ENCODE data around the gene MVB12B. TPM values are rescaled to one million over a fixed set of nuclear protein-coding genes. Genes with fewer than 3 reads are reported as not detected.

MVB12B gene
- total and polyA plus RNA-seq, 2 of the 13 experiments (the other 11 are each of a cell fraction or from before 2014, with no cell fraction given) = 12.1 to 30.1 TPM

GRCh38 chr9:126489581-126490213 lies 163.1 kb downstream of the MVB12B start:
- POLR2A ChIA-PET = no interaction called here
- H3K9ac ChIP-seq (ENCODE audit: insufficient read depth, low read depth, low read length) = no peak overlapping the region
- FAIRE-seq = no peak

GRCh38 chr9:126490214-126490631 lies 163.6 kb downstream of the MVB12B start:
- ATAC-seq = no peak
- in situ Hi-C loops (cut with HindIII; ENCODE audit: extremely low pct_ligation_motif_present, low pct_unique_long_range_greater_than_20kb) (loop anchor here (5.0 kb wide), 1 partner anchor 188 kb away; no protein-coding TSS in a partner anchor), intact Hi-C loops (cut with micrococcal nuclease; ENCODE audit: unreplicated experiment) (no loop called here)
- Histone ChIP-seq H4K20me1 (ENCODE audit: insufficient read depth, low read length) (no peaks in the 10 kb centered on the region), H2AFZ (ENCODE audit: low read length) (no peak overlapping the region), H3K4me3 (replicated peaks in 1 of 3; ENCODE audit: insufficient read depth in 1 of 3, low read depth in 2 of 3, low read length in 3 of 3) (no peak overlapping the region), H3K9me3 (ENCODE audit: low read length) (no peaks in the 10 kb centered on the region), H3K27me3 (ENCODE audit: control insufficient read depth in 1 of 2, insufficient read depth in 2 of 2, low read length in 2 of 2) (no peaks in the 10 kb centered on the region), H3K4me2 (ENCODE audit: low read depth, low read length) (no peak overlapping the region), H3K27ac (ENCODE audit: extremely low read length, insufficient read depth, low read length) (no peak overlapping the region), H3K4me1 (ENCODE audit: insufficient read depth, low read length) (peaks cover 10% of the 10 kb centered on the region; the same call in 1 of the 2 replicates), H3K9ac (ENCODE audit: insufficient read depth, low read depth, low read length) (no peak overlapping the region), H3K79me2 (ENCODE audit: insufficient read depth, low read length) (no peaks in the 10 kb centered on the region), H3K36me3 (replicated peaks in 1 of 2; ENCODE audit: control insufficient read depth in 1 of 2, insufficient read depth in 2 of 2, low read length in 2 of 2) (peaks cover 2 to 23% of the 10 kb centered on the region in 2 experiments; a peak in 4 of 5 replicates)
- ChIA-PET POLR2A (no interaction called here), CTCF (ENCODE audit: low intra/inter-chr PET ratio, low total read pairs) (no interaction called here)
- DNase-seq (ENCODE audit: low spot score) = no peak
- 91% methylated on average over 15 of the region's 19 CpGs for WGBS (ENCODE audit: low lambda C conversion rate)
- TF ChIP-seq MEIS2 (CRISPR knock-in tag; IDR thresholded peaks at IDR 0.05) = no peak
- no peak for TF ChIP-seq PAWR (CRISPR knock-in tag; IDR thresholded peaks at IDR 0.05; ENCODE audit: borderline replicate concordance)
- no peak for TF ChIP-seq CBX5 (CRISPR knock-in tag; IDR thresholded peaks at IDR 0.05; ENCODE audit: borderline replicate concordance)
- no peak for TF ChIP-seq HOXA7 (CRISPR knock-in tag; IDR thresholded peaks at IDR 0.05)
- no peak for TF ChIP-seq ZNF740 (CRISPR knock-in tag; IDR thresholded peaks at IDR 0.05)
- TF ChIP-seq, protein P1, sequence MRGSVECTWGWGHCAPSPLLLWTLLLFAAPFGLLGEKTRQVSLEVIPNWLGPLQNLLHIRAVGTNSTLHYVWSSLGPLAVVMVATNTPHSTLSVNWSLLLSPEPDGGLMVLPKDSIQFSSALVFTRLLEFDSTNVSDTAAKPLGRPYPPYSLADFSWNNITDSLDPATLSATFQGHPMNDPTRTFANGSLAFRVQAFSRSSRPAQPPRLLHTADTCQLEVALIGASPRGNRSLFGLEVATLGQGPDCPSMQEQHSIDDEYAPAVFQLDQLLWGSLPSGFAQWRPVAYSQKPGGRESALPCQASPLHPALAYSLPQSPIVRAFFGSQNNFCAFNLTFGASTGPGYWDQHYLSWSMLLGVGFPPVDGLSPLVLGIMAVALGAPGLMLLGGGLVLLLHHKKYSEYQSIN (CRISPR knock-in tag; IDR thresholded peaks at IDR 0.05; ENCODE audit: borderline replicate concordance) = no peak
- no peak for TF ChIP-seq WIZ (CRISPR knock-in tag; IDR thresholded peaks at IDR 0.05)
- no peak for TF ChIP-seq POLR2A (IDR thresholded peaks at IDR 0.05; ENCODE audit: insufficient read depth in 1 of 2, low read depth in 2 of 2, low read length in 2 of 2)
- BruUV-seq (replicated peaks) = no TSS peak
- no peak for FAIRE-seq

More at GRCh38 chr9:126489581-126490213, 163.1 kb downstream of the MVB12B start:
- intact Hi-C loops (cut with micrococcal nuclease; ENCODE audit: unreplicated experiment) (no loop called here), in situ Hi-C loops (cut with HindIII; ENCODE audit: extremely low pct_ligation_motif_present, low pct_unique_long_range_greater_than_20kb) (loop anchor here (5.0 kb wide), 1 partner anchor 187 kb away; no protein-coding TSS in a partner anchor)
- H3K4me3 ChIP-seq (replicated peaks in 1 of 3; ENCODE audit: insufficient read depth in 1 of 3, low read depth in 2 of 3, low read length in 3 of 3) = no peak overlapping the region
- H3K4me1 ChIP-seq (ENCODE audit: insufficient read depth, low read length) = peaks cover 10% of the 10 kb centered on the region; the same call in 1 of the 2 replicates
- ATAC-seq (no peak), DNase-seq (ENCODE audit: low spot score) (no peak)
- no TSS peak for BruUV-seq (replicated peaks)
- no peak overlapping the region for H3K27ac ChIP-seq (ENCODE audit: extremely low read length, insufficient read depth, low read length)
- H4K20me1 ChIP-seq (ENCODE audit: insufficient read depth, low read length) = no peaks in the 10 kb centered on the region
- no peaks in the 10 kb centered on the region for H3K27me3 ChIP-seq (ENCODE audit: control insufficient read depth in 1 of 2, insufficient read depth in 2 of 2, low read length in 2 of 2)
- H3K36me3 ChIP-seq (replicated peaks in 1 of 2; ENCODE audit: control insufficient read depth in 1 of 2, insufficient read depth in 2 of 2, low read length in 2 of 2) = peaks cover 2 to 23% of the 10 kb centered on the region in 2 experiments; a peak in 4 of 5 replicates
- H3K4me2 ChIP-seq (ENCODE audit: low read depth, low read length) = no peak overlapping the region
- H3K79me2 ChIP-seq (ENCODE audit: insufficient read depth, low read length) = no peaks in the 10 kb centered on the region
- WGBS (ENCODE audit: low lambda C conversion rate) = 96% methylated on average over 17 of the region's 20 CpGs
- CTCF ChIA-PET (ENCODE audit: low intra/inter-chr PET ratio, low total read pairs) = no interaction called here
- no peaks in the 10 kb centered on the region for H3K9me3 ChIP-seq (ENCODE audit: low read length)
- no peak for TF ChIP-seq POGZ (CRISPR knock-in tag; IDR thresholded peaks at IDR 0.05)
- TF ChIP-seq ZNF790 (CRISPR knock-in tag; IDR thresholded peaks at IDR 0.05; ENCODE audit: borderline replicate concordance) = no peak
- TF ChIP-seq, protein P2, sequence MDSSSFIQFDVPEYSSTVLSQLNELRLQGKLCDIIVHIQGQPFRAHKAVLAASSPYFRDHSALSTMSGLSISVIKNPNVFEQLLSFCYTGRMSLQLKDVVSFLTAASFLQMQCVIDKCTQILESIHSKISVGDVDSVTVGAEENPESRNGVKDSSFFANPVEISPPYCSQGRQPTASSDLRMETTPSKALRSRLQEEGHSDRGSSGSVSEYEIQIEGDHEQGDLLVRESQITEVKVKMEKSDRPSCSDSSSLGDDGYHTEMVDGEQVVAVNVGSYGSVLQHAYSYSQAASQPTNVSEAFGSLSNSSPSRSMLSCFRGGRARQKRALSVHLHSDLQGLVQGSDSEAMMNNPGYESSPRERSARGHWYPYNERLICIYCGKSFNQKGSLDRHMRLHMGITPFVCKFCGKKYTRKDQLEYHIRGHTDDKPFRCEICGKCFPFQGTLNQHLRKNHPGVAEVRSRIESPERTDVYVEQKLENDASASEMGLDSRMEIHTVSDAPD (CRISPR knock-in tag; IDR thresholded peaks at IDR 0.05) = no peak
- no peak for TF ChIP-seq HHEX (CRISPR knock-in tag; IDR thresholded peaks at IDR 0.05)
- TF ChIP-seq NFYC (CRISPR knock-in tag; IDR thresholded peaks at IDR 0.05) = no peak
- H2AFZ ChIP-seq (ENCODE audit: low read length) = no peak overlapping the region
